Measurements from ENCODE around the gene ZNF322. TPM values are rescaled to one million over a fixed set of nuclear protein-coding genes. Genes with fewer than 3 reads are reported as not detected.
A peak's percentile ranks its signal among the peaks of the same experiment; 100 is the strongest.
"Not testable (repeated sequence)": the region's sequence is repeated elsewhere in the genome, so short reads cannot be mapped to it uniquely, and the experiment has no call there.

The ZNF322 gene, protein sequence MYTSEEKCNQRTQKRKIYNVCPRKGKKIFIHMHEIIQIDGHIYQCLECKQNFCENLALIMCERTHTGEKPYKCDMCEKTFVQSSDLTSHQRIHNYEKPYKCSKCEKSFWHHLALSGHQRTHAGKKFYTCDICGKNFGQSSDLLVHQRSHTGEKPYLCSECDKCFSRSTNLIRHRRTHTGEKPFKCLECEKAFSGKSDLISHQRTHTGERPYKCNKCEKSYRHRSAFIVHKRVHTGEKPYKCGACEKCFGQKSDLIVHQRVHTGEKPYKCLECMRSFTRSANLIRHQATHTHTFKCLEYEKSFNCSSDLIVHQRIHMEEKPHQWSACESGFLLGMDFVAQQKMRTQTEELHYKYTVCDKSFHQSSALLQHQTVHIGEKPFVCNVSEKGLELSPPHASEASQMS
- 10 to 100 TPM; 17.8 to 19.9 TPM for total RNA-seq
- long read RNA-seq, full-length matches to known transcripts: 15 of 18 reads
- long read RNA-seq, partial matches to known transcripts: 0 of 18 reads
- long read RNA-seq, other reads (novel, unspliced or antisense): 3 of 18 reads

DNA sequence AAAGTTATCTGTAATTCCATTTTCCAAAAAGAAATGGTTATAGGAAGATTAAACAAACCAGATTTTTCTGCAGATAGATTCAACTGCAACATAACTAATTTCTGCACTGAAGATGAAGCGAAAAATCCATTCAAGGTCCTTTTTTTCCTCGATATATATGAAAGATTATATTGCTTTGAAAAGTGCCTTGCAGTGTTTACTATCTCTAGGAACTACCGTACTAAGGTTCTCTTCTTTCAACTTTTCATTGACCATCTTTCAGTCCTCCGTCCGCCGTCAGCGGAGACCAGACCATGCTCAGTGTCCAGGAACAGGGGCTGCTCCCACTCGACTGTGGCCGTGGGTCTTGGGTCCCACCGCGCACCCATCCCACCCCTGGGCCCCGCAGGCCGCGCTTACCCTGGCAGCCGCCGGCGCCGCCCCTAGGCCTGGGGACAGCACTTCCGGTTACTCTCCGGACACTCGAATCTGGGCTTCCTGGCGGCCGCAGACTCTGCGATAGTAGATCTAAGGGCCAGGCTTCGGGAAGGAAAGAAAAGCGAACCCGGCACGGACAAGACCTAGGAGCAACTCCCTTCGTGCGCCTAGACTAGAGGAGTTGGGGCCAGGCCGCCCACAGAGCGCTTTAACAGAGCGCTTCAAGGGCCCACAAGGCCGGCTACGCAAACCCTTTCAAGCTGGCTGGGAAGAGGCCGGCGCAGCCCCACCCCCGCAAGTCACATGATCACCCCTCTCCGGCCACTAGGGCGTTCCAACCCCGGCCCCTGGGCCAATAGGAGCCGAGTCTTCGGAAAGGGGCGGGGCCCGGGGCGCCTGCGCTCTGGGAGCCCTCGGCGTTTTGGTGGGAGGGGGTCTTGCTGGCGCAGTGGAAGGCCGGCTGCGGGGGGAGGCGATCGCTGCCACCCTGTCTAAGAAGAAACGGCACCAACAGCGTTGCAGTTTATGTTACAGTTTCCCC lies at the start of gene ZNF322:
Gene ZNF322 (minus strand): TSS at position 705 of the 958 bp plus-strand sequence. CDS start 21,193 bp downstream, outside the sequence.
- ATAC-seq (peak; percentile 100), DNase-seq (peak; percentile 95 to 96)

DNA sequence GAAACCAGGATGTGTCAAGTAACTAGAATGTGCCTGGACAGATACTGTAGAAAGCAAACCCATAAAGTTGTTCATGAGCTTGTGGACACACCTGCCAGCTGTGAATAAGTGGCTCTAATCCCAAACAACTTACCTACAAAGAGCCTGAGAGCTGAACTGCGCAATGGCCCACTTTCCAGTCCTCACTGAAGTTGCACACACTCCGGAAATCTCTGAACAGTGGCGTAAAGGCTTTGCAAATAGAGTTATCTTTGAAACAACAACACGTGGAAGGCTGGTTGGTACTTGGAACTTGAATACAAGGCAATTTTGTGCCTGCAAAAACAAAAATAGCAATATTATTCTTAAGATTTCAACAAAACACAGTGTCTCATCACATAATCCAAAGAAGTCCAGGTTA lies 46.2 kb upstream of the ZNF322 start:
- intact Hi-C loops (cut with DNase I, micrococcal nuclease); ATAC-seq; DNase-seq: not testable (repeated sequence)

More for the DNA sequence above, at the start of gene ZNF322:
- intact Hi-C loops (cut with DNase I, micrococcal nuclease): no loop called here

DNA sequence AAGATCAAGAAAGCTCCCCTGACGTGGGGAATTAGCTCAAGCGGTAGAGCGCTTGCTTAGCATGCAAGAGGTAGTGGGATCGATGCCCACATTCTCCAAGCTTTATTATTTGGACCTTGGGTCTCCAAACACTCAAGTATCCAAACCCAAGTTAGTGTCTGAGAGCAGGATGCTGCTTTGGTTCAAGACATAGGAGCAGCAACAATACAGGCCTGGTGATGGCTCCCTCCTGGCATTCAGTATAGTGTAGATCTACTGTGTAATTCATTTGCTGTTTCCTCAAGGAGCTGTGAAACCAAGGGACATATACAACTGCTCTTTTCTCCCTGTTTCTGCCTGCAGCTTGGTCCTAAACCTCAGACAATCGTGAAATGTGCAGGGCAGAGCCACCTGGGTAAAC lies 45.8 kb upstream of the ZNF322 start:
- DNase-seq; ATAC-seq; intact Hi-C loops (cut with DNase I, micrococcal nuclease): not testable (repeated sequence)

DNA sequence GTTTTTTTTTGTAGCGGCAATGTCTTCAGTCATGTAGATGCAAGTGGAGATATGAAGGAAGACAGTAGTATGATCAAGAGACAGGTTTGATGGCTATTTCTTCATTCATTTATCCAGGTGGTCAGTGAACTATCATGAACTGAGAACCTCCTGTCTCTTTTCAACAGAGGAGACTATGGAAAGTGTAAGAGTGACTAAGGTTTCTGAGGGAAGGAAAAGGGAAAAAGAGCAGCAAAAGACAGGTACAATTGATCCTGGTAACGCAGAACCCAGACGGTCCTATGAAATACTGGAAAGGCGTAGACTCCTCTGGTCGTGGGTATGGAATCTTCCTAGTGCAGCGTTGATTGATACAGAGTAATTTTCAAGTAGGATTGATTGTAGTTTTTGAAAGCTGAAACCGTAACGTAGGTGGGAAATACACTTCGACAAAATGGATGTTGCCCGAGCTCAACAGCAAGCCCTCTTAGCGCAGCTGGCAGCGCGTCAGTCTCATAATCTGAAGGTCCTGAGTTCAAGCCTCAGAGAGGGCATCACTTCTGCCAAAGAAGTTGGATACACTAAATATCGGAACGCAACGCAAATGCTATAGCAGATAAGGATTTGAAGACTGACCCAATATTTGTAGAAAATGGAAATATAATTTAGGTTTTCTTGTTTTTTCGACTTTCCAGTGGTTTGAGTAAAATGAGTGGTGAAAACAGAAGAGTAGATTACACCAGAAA lies 41.6 kb upstream of the ZNF322 start:
- ATAC-seq; intact Hi-C loops (cut with DNase I, micrococcal nuclease); DNase-seq: not testable (repeated sequence)

DNA sequence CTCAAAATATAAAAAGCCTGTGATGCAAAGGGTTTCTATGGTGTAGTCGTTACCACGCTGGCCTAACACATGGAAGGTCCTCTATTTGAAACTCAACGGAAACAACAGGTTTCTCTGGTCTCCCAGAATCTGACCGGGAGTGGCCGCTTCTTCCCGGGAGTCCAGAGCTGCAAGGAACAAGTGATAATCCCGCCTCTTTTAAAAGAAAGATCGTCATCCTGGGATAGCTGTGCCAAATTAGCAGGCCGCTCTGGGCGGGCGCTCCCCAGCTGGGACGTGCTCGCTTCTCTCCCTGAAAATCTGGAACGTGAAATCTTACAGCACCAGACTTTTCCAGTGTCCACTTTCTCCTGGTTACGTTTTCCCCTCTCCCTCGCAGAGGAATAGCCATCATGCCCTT lies 38.0 kb upstream of the ZNF322 start:
- ATAC-seq; DNase-seq; intact Hi-C loops (cut with DNase I, micrococcal nuclease): not testable (repeated sequence)

DNA sequence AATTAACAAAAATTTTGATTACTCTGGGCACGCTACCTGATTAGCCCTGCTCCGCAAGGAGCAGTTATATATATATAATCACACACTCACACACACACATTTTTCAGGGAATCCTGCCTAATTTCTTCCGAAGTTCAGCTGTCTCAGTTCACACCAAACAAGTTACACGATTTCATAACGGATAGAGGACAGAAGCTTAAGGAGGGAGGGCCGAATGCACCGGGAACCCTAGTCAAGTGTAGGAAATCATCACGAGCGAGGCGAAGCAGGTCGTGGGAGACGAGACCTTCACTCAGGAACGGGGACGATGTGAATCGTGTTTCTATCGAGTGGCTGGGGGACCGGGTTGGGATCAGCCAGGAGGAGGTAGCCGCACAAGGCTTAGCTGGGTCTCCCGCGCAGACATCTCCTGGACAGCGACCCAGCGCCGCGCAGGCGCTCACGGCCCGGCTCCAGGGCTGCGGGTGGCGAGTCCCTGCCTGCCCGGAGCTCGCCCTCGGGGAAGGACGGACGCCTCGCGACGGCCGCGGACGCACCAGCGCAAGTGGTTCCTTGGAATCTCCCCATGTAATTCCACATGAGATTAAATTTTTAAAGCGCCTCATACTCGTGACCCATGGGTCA lies 29.9 kb upstream of the ZNF322 start:
- ATAC-seq; DNase-seq; intact Hi-C loops (cut with DNase I, micrococcal nuclease): not testable (repeated sequence)

DNA sequence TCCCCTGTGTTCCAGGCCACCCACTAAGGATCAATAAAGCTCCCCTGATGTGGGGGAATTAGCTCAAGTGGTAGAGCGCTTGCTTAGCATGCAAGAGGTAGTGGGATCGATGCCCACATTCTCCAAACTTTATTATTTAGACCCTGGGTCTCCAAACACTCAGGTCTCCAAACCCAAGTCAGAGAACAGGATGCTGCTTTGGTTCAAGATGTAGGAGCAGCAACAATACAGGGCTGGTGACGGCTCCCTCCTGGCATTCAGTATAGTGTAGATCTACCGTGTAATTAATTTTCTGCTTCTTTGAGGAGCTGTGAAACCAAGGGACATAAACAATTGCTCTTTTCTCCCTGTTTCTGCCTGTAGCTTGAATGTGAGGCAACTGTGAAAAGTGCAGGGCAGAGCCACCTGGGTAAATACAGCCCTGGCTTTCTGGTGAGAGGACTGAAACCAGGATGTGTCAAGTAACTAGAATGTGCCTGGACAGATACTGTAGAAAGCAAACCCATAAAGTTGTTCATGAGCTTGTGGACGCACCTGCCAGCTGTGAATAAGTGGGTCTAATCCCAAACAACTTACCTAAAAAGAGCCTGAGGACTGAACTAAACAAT lies 23.0 kb upstream of the ZNF322 start:
- DNase-seq; ATAC-seq; intact Hi-C loops (cut with DNase I, micrococcal nuclease): not testable (repeated sequence)

DNA sequence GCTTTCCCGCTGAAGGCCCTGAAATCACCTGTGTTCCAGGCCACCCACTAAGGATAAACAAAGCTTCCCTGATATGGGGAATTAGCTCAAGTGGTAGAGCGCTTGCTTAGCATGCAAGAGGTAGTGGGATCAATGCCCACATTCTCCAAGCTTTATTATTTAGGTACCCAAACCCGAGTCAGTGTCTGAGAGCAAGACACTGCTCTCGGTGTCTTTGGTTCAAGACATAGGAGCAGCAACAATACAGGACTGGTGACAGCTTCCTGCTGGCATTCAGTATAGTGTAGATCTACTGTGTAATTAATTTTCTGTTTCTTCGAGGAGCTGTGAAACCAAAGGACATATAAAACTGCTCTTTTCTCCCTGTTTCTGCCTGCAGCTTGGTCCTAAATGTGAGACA lies 13.7 kb upstream of the ZNF322 start:
- intact Hi-C loops (cut with DNase I, micrococcal nuclease); DNase-seq; ATAC-seq: not testable (repeated sequence)

DNA sequence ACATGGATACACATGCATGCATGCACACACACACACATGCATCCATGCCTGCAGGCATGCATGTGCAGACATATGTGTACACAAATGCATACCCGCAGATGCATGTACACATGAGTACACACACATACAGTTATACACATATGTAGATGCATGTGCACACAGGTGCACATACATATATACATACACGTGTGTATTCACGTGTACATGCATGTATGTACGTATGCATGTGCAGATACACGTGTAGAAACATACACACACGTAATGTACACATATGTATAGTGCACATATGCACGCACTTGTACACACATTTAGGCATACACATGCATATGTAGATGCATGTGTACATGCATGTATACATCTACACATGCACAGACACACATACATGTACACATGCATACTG lies 11.0 kb upstream of the ZNF322 start:
- DNase-seq; ATAC-seq; intact Hi-C loops (cut with DNase I, micrococcal nuclease): not testable (repeated sequence)

DNA sequence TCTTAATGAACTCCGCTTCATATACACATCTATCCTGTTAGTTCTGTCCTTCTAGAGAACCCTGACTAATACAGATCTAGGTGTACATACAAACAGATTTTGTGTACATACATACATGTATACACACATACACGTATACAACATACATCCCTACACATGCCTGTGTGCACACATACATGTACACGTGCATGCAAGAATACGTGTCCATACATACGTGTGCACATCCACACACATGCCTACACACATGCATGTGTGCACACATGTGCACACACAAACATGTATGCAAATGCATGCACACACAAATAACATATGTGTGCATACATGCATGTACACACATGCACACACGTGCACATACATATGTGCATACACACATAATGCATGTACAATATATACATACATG lies 10.5 kb upstream of the ZNF322 start:
- DNase-seq; intact Hi-C loops (cut with DNase I, micrococcal nuclease); ATAC-seq: not testable (repeated sequence)

DNA sequence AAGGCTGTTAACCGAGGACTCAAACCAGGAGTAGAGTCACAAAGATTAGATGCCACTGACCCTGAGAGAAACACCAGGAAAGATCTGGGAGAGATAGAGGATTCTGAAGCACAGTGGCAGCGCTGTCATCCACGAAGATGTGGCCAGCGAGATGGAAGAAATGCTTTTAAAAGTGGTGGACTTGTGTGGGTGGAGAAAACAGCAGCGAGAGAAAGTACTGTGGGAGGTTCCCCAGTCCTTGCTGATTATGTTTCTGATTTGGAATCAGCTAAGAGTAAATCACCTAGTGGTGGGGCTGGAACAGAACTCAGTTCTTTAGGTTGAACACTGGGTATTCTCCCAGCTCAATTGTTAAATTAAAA lies 435 bp upstream of the ZNF322 start:
- no peak for DNase-seq
- peak; percentile 27 for ATAC-seq
- intact Hi-C loops (cut with DNase I, micrococcal nuclease): no loop called here

DNA sequence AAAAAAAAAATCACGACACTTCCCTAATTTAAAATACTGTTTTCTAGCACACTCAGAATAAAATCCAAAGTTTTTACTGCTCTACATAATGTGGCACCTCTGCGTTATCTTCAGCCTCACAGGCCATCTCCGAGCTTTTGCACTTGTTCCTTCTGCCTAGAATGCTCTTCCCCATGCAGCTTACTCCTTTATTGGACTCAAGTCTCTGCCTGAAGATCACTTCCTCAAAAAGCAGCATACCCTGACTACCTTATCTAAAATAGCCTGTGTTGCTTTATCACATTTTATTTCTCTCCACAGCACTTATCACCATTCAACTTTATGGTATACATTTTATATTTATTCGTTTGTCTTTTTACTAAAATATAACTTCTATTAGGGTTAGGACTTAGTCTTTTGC lies 2.3 kb downstream of the ZNF322 start:
- intact Hi-C loops (cut with DNase I, micrococcal nuclease): no loop called here
- DNase-seq: no peak
- ATAC-seq: no peak

DNA sequence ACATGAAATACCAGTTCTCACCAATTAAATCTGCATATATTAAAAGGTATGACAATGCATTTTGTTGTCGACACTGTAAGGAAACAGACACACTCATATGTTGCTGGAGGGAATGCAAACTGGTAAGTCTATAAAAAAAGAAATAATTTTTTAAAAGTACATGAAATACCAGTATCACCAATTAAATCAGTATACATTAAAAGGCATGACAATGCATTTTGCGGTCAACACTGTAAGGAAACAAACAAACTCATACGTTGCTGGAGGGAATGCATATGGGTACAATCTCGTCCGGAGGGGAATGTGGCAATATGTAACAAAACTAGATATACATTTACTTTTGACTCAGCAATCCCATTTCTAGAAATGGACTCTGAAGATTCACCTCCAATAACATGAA lies 6.5 kb downstream of the ZNF322 start:
- ATAC-seq (no peak), DNase-seq (no peak)

DNA sequence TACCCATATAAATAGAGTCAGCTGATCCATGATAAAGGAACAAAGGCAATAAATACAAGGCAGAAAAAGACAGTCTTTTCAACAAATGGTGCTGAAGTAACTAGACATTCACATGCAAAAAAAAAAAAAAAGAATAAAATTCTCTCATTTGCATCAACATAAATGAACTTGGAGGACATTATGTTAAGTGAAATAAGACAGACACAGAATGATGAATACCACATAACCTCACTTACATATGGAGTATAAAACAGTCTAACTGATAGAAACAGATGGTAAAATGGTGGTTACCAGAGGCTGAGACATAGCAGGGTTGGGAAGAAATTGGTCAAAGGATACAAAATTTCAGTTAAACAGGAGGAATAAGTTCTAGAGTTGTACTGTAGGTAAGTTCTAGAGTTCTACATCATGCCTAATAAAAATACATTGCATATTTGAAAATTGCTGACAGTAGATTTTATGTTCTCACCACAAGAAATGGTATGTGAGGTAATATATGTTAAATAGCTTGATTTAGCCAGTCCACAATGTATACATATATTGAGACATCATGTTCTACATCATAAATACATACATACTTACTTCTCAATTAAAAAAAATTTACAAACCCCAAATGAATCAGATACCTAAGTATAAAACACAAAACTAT lies 8.3 kb downstream of the ZNF322 start:
- ATAC-seq (no peak), DNase-seq (no peak)
- intact Hi-C loops (cut with DNase I, micrococcal nuclease): no loop called here

More for the DNA sequence above, 6.5 kb downstream of the ZNF322 start:
- intact Hi-C loops (cut with DNase I, micrococcal nuclease): no loop called here

DNA sequence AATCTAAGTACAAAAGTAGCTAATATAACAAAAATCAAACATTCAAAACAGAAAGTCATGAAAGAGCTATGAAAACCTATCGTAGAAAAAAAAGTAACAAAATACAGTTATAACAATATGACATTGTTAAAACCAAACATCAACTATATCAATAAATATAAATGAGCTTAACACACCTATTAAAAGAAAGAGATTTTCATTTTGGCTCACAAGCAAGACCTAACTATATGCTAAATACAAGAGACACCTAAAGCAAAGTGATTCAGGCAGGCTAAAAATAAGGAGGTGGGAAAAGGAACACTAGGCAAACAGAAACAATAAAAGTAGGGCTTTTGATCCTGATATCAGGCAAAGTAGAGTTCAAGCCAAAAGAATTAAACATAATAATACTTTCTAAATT lies 13.5 kb downstream of the ZNF322 start:
- ATAC-seq (no peak), DNase-seq (no peak)
- intact Hi-C loops (cut with DNase I, micrococcal nuclease): no loop called here

DNA sequence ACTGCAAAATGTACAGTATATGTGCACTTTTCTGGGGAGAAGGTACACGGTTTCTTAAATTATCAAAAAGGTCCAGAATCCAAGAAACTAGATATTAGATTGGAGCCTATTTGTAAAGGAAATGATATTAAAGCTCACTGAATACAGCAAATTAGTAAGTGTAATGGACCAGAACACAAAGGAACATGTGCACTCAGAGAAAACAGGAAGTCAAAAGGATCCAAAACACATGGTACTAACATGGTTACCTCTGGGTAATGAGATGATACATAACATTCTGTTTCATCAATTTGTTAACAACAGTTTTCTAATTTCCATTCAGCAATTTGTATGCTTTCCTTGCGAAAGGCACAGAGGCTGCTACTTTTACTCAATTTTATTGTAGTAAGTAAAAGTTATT lies 18.7 kb downstream of the ZNF322 start:
- intact Hi-C loops (cut with DNase I, micrococcal nuclease): no loop called here
- no peak for DNase-seq
- no peak for ATAC-seq

DNA sequence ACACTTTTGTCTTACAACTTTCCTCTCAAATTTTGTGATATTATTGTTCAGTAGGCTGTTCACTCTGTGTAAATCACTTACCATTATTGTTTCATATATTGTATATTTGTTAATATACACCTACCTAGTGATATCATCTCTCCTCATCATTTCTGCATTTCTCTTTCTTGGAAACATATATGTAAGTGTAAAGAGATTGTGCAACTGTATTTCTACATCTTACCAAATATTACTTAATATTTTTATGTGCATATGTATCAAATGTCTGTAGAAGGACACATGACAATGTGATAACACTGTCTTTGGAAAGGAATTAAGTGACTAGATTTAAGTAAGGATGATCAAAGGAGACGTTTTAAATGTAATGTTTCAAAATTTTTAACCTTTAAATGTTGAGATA lies 30.2 kb downstream of the ZNF322 start:
- intact Hi-C loops (cut with DNase I, micrococcal nuclease): no loop called here
- ATAC-seq (no peak), DNase-seq (no peak)
